SH-SY5Y (cell line): ENCODE measurements around the gene MAPK12.

Experiments used
- GATA2 ChIP-seq: IDR thresholded peaks from 2 replicates; pipeline ENCODE4 v1.6.1; 2011; ENCODE audit warnings: mild to moderate bottlenecking, low read depth, low read length
- GATA3 ChIP-seq: IDR thresholded peaks from 2 replicates; pipeline ENCODE4 v1.6.1; 2011; ENCODE audit warnings: low read depth, mild to moderate bottlenecking, low read length, moderate library complexity

DNA sequence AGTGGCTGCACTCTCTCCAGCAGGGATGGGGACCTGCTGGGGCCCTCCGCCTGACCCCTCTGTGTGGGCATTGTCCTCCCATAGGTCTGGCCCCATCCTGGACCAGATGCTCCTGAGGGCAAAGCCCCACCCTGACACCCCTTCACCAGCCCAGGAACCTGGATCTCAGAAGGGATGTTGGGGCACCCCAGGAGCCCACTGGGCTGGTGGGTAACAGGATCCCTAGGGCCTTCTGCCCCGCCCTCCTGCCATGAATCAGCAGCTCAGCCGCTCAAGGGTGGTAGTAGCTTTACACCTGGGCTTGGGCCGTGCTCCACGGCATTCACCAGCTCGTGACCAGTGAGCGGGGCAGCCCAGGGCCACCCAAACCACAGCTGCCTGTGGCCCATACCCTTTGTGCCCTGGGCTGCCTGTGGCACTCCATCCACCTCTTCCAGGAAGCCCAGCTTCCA is 1.0 kb upstream of the MAPK12 start:
- TF ChIP-seq GATA3 (no peak), GATA2 (no peak)
